PC-9 (cell line): ENCODE measurements around the gene KLHL26. TPM values are rescaled to one million over a fixed set of nuclear protein-coding genes. Genes with fewer than 3 reads are reported as not detected.

ENCODE experiments used
- BruUV-seq: library from RNA; stranded (reverse); fragments of 400-500 nt; replicated peaks from 2 replicates; lab custom pipeline; 2021; lab: Mats Ljungman, UMichigan
- CTCF ChIA-PET: fragments of 300-600 bp; sonication (Branson Sonifier 250); formaldehyde crosslinking; loops from one replicate; lab custom pipeline; 2022; ENCODE audit warnings: antibody characterized with exemption; lab: Charles Lee
- POLR2A ChIA-PET: fragments of 300-600 bp; sonication (Branson Sonifier 250); formaldehyde crosslinking; loops from one replicate; lab custom pipeline; 2022; ENCODE audit warnings: antibody characterized with exemption; ENCODE audit not compliant: unreplicated experiment; lab: Charles Lee
- DNase-seq, 2 experiments: peaks; one replicate each; pipeline versions ENCODE4 v3.0.0 to v3.0.0-alpha.2; 2015 to 2022; ENCODE audit warnings: mixed read lengths in 1 of 2
- H2AFZ ChIP-seq: fragments of 200-600 bp; sonication (generic); 2 replicates; pipeline ENCODE4 v1.8.1; 2017; ENCODE audit warnings: antibody characterized with exemption
- H3F3A ChIP-seq: fragments of 200-600 bp; sonication (generic); 2 replicates; pipeline ENCODE4 v1.8.1; 2017; ENCODE audit warnings: antibody characterized with exemption, mild to moderate bottlenecking, low read depth; ENCODE audit not compliant: insufficient read depth
- H3K27ac ChIP-seq: fragments of 200-600 bp; sonication (generic); 2 replicates; pipeline ENCODE4 v1.6.1; 2016; ENCODE audit warnings: mixed run types
- H3K27me3 ChIP-seq: fragments of 200-600 bp; sonication (generic); 2 replicates; pipeline ENCODE4 v1.6.1; 2016; ENCODE audit warnings: low read depth, mixed run types; ENCODE audit not compliant: insufficient read depth
- H3K36me3 ChIP-seq: fragments of 200-600 bp; sonication (generic); 2 replicates; pipeline ENCODE4 v1.6.1; 2016; ENCODE audit warnings: low read depth, mixed run types
- H3K4me1 ChIP-seq: fragments of 200-600 bp; sonication (generic); replicated peaks from 2 replicates; pipeline ENCODE4 v1.6.1; 2016; ENCODE audit warnings: mixed run types; ENCODE audit not compliant: insufficient read depth
- H3K4me2 ChIP-seq: fragments of 200-600 bp; sonication (generic); 2 replicates; pipeline ENCODE4 v1.6.1; 2017; ENCODE audit warnings: mixed run types
- H3K4me3 ChIP-seq: fragments of 200-600 bp; sonication (generic); 2 replicates; pipeline ENCODE4 v1.6.1; 2016; ENCODE audit warnings: mixed run types
- H3K79me2 ChIP-seq: fragments of 200-600 bp; sonication (generic); 2 replicates; pipeline ENCODE4 v1.6.1; 2017; ENCODE audit warnings: low read depth, mixed run types
- H3K9me2 ChIP-seq: fragments of 200-600 bp; sonication (generic); 2 replicates; pipeline ENCODE4 v1.8.1; 2017; ENCODE audit warnings: mild to moderate bottlenecking; ENCODE audit not compliant: insufficient read depth
- H3K9me3 ChIP-seq: fragments of 200-600 bp; sonication (generic); 2 replicates; pipeline ENCODE4 v1.8.1; 2016; ENCODE audit warnings: low read depth; ENCODE audit not compliant: insufficient read depth
- H4K20me1 ChIP-seq: fragments of 200-600 bp; sonication (generic); 2 replicates; pipeline ENCODE4 v1.8.1; 2017; ENCODE audit not compliant: insufficient read depth
- CTCF ChIP-seq: fragments of 200-600 bp; sonication (generic); conservative IDR thresholded peaks from 2 replicates; pipeline ENCODE4 v1.6.1; 2017; ENCODE audit warnings: mixed run types, antibody characterized with exemption, mild to moderate bottlenecking, moderate library complexity
- EZH2 ChIP-seq: fragments of 200-600 bp; sonication (generic); IDR thresholded peaks from 2 replicates; pipeline ENCODE4 v1.8.0; 2017; ENCODE audit warnings: antibody characterized with exemption, low read depth
- intact Hi-C: fragments of 100-400 bp; cut with micrococcal nuclease; formaldehyde crosslinking; loops from one replicate; pipeline ENCODE4 v1.10.0; 2022; ENCODE audit not compliant: unreplicated experiment
- total RNA-seq: library from RNA; stranded (reverse); gene quantifications from 2 replicates; pipeline ENCODE4 v1.2.3, GENCODE V29; 2021

Gene KLHL26
- total RNA-seq, 1 experiment from 2014 or later, result 11.8 TPM

GRCh38 chr19:18644196-18645034, 7.6 kb downstream of the KLHL26 start:
- no peak for DNase-seq
- intact Hi-C loops, result no loop called here
- Histone ChIP-seq H3K4me2 (no peak overlapping the region), H3K9me2 (no peaks in the 10 kb centered on the region), H3K27ac (no peak overlapping the region), H2AFZ (no peak overlapping the region), H3K27me3 (no peaks in the 10 kb centered on the region), H3K36me3 (no peaks in the 10 kb centered on the region), H3K4me1 (no peaks in the 10 kb centered on the region), H3F3A (peaks cover 6% of the 10 kb centered on the region; the same call in 1 of the 2 replicates), H4K20me1 (peaks cover 31% of the 10 kb centered on the region; the same call in 1 of the 2 replicates), H3K9me3 (no peaks in the 10 kb centered on the region), H3K4me3 (no peak overlapping the region), H3K79me2 (peaks cover 18% of the 10 kb centered on the region; the same call in 1 of the 2 replicates)
- TF ChIP-seq CTCF (no peak), EZH2 (no peak)
- CTCF ChIA-PET, result no interaction called here
- POLR2A ChIA-PET, result no interaction called here
- no TSS peak for BruUV-seq

- no peaks in the 10 kb centered on the region for H3K36me3 ChIP-seq
- no peak overlapping the region for H2AFZ ChIP-seq
- peaks cover 12% of the 10 kb centered on the region; the same call in 1 of the 2 replicates for H3K79me2 ChIP-seq
- no TSS peak for BruUV-seq
- no peaks in the 10 kb centered on the region for H3K27me3 ChIP-seq
- no peaks in the 10 kb centered on the region for H3K4me1 ChIP-seq
- no peak for TF ChIP-seq CTCF
- TF ChIP-seq EZH2, result no peak
- ChIA-PET POLR2A (no interaction called here), CTCF (no interaction called here)
- no peak overlapping the region for H3K4me2 ChIP-seq
- no peaks in the 10 kb centered on the region for H3K9me2 ChIP-seq
- H3K9me3 ChIP-seq, result no peaks in the 10 kb centered on the region
- H3K27ac ChIP-seq, result no peak overlapping the region
- peaks cover under 1% of the 10 kb centered on the region; the same call in 1 of the 2 replicates for H3F3A ChIP-seq
- no peak overlapping the region for H3K4me3 ChIP-seq
- intact Hi-C loops, result no loop called here
- peaks cover 32% of the 10 kb centered on the region; the same call in 1 of the 2 replicates for H4K20me1 ChIP-seq
- no peak for DNase-seq
Measured at GRCh38 chr19:18645035-18645511, 8.2 kb downstream of the KLHL26 start.

DNA sequence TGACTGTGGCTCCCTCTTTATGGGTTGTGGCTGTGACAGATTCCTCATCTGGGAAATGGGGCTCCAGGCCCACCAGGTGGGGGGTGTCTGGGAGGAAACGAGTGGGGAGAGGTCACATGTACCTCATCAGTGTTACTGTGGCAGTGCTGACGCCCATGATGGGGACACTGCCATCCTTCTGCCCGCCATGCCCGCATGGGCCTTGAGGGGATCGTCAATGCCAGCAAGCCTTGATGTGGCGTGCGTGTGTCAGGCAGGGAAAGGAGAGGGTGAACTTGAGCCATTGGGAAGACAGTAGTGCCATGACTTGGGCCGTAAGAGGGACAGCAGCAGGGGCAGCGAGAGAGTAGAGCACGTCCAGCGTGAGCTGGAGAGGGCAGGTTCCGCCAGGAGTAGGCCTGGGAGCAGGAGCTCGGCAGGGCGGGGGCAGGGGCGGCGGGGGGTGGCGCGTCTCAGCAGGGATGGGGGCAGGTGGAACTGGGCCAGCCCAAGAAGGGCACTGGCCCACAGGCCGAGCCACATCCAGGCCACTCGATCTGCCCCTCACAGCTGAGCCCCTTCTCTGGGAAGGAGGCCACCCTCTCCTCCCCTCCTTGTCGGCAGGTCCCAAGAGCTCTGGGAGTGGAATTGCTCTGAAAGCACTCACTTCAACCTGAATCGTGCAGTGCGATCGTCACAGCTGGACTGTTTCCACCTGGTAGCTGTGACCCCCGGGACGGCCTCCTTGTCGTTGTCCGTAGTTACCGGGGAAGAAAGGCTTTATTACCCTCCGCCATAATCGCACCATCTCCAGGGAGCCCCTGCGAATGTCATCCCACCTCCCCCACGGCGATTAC, 9.9 kb downstream of the KLHL26 start:
- H3F3A ChIP-seq, result no peaks in the 10 kb centered on the region
- peaks cover 3% of the 10 kb centered on the region; the same call in 1 of the 2 replicates for H3K79me2 ChIP-seq
- no peaks in the 10 kb centered on the region for H3K9me2 ChIP-seq
- no peak for DNase-seq
- POLR2A ChIA-PET, result no interaction called here
- H4K20me1 ChIP-seq, result peaks cover 30% of the 10 kb centered on the region; the same call in 1 of the 2 replicates
- H3K4me3 ChIP-seq, result no peak overlapping the region
- CTCF ChIA-PET, result no interaction called here
- H3K9me3 ChIP-seq, result no peaks in the 10 kb centered on the region
- H3K27me3 ChIP-seq, result no peaks in the 10 kb centered on the region
- no TSS peak for BruUV-seq
- TF ChIP-seq CTCF (no peak), EZH2 (no peak)
- no peak overlapping the region for H3K4me2 ChIP-seq
- no peak overlapping the region for H2AFZ ChIP-seq
- no peaks in the 10 kb centered on the region for H3K36me3 ChIP-seq
- intact Hi-C loops, result no loop called here
- H3K27ac ChIP-seq, result no peak overlapping the region
- H3K4me1 ChIP-seq, result no peaks in the 10 kb centered on the region
